Smooth muscle cell (in vitro differentiated cells): ENCODE results near the gene PTPRM. TPM values are rescaled to one million over a fixed set of nuclear protein-coding genes. Genes with fewer than 3 reads are reported as not detected.

ENCODE experiments used
- DNase-seq: peaks from one replicate; lab custom pipeline; 2025; ENCODE audit not compliant: unreplicated experiment; lab: John Stamatoyannopoulos, UW
- H2AFZ ChIP-seq: fragments of 200-600 bp; sonication (generic); 2 replicates; pipeline ENCODE4 v1.6.0; 2016; ENCODE audit warnings: antibody characterized with exemption, low read depth, mild to moderate bottlenecking
- H3F3A ChIP-seq: fragments of 200-600 bp; sonication (generic); 2 replicates; pipeline ENCODE4 v1.6.0; 2017; ENCODE audit warnings: antibody characterized with exemption, low read depth
- H3K27ac ChIP-seq: fragments of 200-600 bp; sonication (generic); 2 replicates; pipeline ENCODE4 v1.5.1; 2016; ENCODE audit warnings: low read depth, mild to moderate bottlenecking
- H3K27me3 ChIP-seq: fragments of 200-600 bp; sonication (generic); 2 replicates; pipeline ENCODE4 v1.6.1; 2016; ENCODE audit warnings: low read depth, mild to moderate bottlenecking
- H3K36me3 ChIP-seq: fragments of 200-600 bp; sonication (generic); 2 replicates; pipeline ENCODE4 v1.5.1; 2016; ENCODE audit warnings: low read depth
- H3K4me1 ChIP-seq: fragments of 200-600 bp; sonication (generic); 2 replicates; pipeline ENCODE4 v1.5.1; 2016; ENCODE audit warnings: low read depth
- H3K4me2 ChIP-seq: fragments of 200-600 bp; sonication (generic); 2 replicates; pipeline ENCODE4 v1.6.0; 2016; ENCODE audit warnings: mild to moderate bottlenecking
- H3K4me3 ChIP-seq: fragments of 200-600 bp; sonication (generic); 2 replicates; pipeline ENCODE4 v1.5.1; 2016; ENCODE audit warnings: mild to moderate bottlenecking
- H3K79me2 ChIP-seq: fragments of 200-600 bp; sonication (generic); 2 replicates; pipeline ENCODE4 v1.6.0; 2016; ENCODE audit warnings: low read depth, mild to moderate bottlenecking
- H3K9ac ChIP-seq: fragments of 200-600 bp; sonication (generic); 2 replicates; pipeline ENCODE4 v1.6.0; 2016; ENCODE audit warnings: low read depth
- H3K9me3 ChIP-seq: fragments of 200-600 bp; sonication (generic); replicated peaks from 2 replicates; pipeline ENCODE4 v1.5.1; 2016; ENCODE audit warnings: low read depth
- H4K20me1 ChIP-seq: fragments of 200-600 bp; sonication (generic); 2 replicates; pipeline ENCODE4 v1.6.0; 2016; ENCODE audit warnings: low read depth
- CTCF ChIP-seq: fragments of 200-600 bp; sonication (generic); IDR thresholded peaks from 2 replicates; pipeline ENCODE4 v1.5.1; 2017; ENCODE audit warnings: borderline replicate concordance, mild to moderate bottlenecking, antibody characterized with exemption; ENCODE audit not compliant: insufficient read depth, poor library complexity, severe bottlenecking
- WGBS: methylation state at CpG from one replicate; pipeline ENCODE4 v1.1.7; 2016; ENCODE audit warnings: low lambda C conversion rate; 5-methylcytosine and 5-hydroxymethylcytosine counted together
- polyA plus RNA-seq: library from polyadenylated mRNA; unstranded; fragments of >200 nt; fragmentation: Nextera tagmentation; extraction: Ambion mirVana; gene quantifications from 2 replicates; pipeline ENCODE4 v1.2.1, GENCODE V29; 2016
- total RNA-seq: library from RNA; depleted of rRNA; stranded (reverse); fragments of >200 nt; gene quantifications from 2 replicates; pipeline ENCODE4 v1.2.3, GENCODE V29; 2014

The PTPRM gene
- total and polyA plus RNA-seq, 2 experiments from 2014 or later: 57.5 to 115 TPM

DNA sequence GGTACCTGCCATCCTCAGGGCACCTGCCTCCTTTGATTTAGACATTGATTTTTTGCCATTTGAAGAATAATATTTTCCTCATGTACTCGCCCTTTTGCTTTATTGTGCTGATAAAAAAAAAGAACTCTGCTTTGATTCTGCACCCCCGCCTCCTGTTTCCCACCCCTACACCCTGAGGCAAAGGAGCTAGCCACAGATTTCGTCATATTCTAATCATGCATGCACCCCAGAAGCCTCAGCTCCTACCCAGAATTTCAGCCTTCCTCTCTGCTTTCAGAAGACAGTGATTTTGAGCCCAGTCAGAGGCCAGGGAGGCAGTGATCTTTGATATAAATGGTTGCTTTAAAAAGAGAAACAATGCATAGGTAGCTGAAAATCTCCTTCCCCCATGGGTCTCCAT lies 329.0 kb downstream of the PTPRM start:
- 87% methylated on average over 3 of the region's 3 CpGs for WGBS

DNA sequence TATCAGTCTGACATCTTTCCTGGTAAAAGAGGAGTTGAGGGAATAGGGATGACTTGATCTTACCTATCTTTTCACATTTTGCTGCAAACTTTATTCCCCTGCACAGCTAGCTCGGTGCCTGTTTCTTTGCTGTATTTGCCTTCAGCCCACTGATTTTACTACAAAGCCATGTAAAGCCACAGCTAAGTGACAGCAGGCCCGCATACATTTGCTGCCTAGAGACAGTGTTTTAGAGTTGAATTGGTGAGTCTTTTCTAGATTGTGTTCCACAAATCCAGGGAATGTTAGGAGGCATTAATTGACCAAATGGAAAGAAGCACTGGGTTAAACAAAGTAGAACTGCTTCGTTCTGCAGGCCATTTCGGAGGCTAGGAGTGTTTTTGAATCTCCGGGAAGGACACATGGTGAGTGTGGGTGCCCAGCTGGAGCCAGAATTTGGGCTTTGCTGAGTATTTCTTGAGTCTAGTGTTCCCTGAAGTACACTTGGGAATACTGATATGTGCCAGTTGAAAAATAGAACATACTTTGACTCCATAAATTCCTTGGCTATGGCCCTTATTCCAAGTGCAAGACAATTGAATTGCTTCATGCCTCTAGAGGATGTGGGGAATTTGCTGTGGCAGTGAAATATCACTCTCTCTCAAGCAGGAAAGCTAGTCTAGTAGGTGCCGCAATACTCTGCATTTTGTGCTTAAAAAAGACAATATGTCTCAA lies 329.8 kb downstream of the PTPRM start:
- Histone ChIP-seq H3K9me3 (no peaks in the 10 kb centered on the region), H3K4me3 (no peak overlapping the region), H3K9ac (no peak overlapping the region), H3K4me2 (no peak overlapping the region), H2AFZ (no peak overlapping the region), H4K20me1 (no peaks in the 10 kb centered on the region), H3K36me3 (no peaks in the 10 kb centered on the region), H3K27me3 (no peaks in the 10 kb centered on the region), H3F3A (peaks cover 14% of the 10 kb centered on the region), H3K4me1 (peaks cover 28% of the 10 kb centered on the region), H3K27ac (peak overlapping the region; percentile 0), H3K79me2 (peaks cover 8% of the 10 kb centered on the region)
- TF ChIP-seq CTCF: no peak
- 75% methylated on average over 6 of the region's 6 CpGs for WGBS
- no peak for DNase-seq

More for the DNA sequence above, 329.0 kb downstream of the PTPRM start:
- Histone ChIP-seq H3K4me3 (no peak overlapping the region), H3K4me1 (peaks cover 20% of the 10 kb centered on the region), H3K4me2 (no peak overlapping the region), H3K27me3 (no peaks in the 10 kb centered on the region), H3K9me3 (no peaks in the 10 kb centered on the region), H4K20me1 (no peaks in the 10 kb centered on the region), H3K27ac (no peak overlapping the region), H2AFZ (no peak overlapping the region), H3K9ac (no peak overlapping the region), H3K36me3 (no peaks in the 10 kb centered on the region), H3K79me2 (peaks cover 8% of the 10 kb centered on the region), H3F3A (peaks cover 8% of the 10 kb centered on the region)
- no peak for DNase-seq
- TF ChIP-seq CTCF: no peak

- peaks cover 17% of the 10 kb centered on the region for H3F3A ChIP-seq
- WGBS: 14% methylated on average over 2 of the region's 2 CpGs
- no peak overlapping the region for H2AFZ ChIP-seq
- DNase-seq: no peak
- H3K27me3 ChIP-seq: no peaks in the 10 kb centered on the region
- H3K4me1 ChIP-seq: peaks cover 31% of the 10 kb centered on the region
- peaks cover 8% of the 10 kb centered on the region for H3K79me2 ChIP-seq
- no peak for TF ChIP-seq CTCF
- H3K36me3 ChIP-seq: no peaks in the 10 kb centered on the region
- H3K9me3 ChIP-seq: no peaks in the 10 kb centered on the region
- no peak overlapping the region for H3K4me3 ChIP-seq
- peak overlapping the region; percentile 19 for H3K27ac ChIP-seq
- no peaks in the 10 kb centered on the region for H4K20me1 ChIP-seq
- no peak overlapping the region for H3K9ac ChIP-seq
- H3K4me2 ChIP-seq: peak overlapping the region; percentile 44
Observed at GRCh38 chr18:7898181-7898580, 331.1 kb downstream of the PTPRM start.

DNA sequence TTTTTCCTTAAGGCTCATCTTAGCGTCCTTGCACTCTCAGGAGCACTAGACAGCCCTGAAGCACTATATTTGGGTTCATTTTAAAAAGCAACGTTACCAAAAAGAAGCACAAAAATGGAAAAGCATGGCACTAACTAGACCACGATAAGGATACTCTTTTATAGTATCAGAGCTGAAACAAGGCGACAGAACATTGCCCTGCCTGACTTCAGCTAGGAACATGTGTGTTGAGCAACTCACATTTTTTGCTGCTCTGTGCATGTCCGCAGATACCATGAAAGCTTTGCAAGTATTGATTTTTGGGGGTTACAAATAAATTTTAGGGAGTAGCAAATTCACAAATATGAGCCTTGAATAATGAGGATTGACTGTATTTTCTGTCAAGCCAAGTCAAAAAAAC lies 332.0 kb downstream of the PTPRM start:
- no peak overlapping the region for H2AFZ ChIP-seq
- H3K27me3 ChIP-seq: no peaks in the 10 kb centered on the region
- H4K20me1 ChIP-seq: no peaks in the 10 kb centered on the region
- WGBS: 74% methylated on average over 5 of the region's 5 CpGs
- DNase-seq: no peak
- H3K4me3 ChIP-seq: no peak overlapping the region
- peaks cover 31% of the 10 kb centered on the region for H3K4me1 ChIP-seq
- H3F3A ChIP-seq: peaks cover 17% of the 10 kb centered on the region
- H3K9ac ChIP-seq: no peak overlapping the region
- peaks cover 8% of the 10 kb centered on the region for H3K79me2 ChIP-seq
- H3K27ac ChIP-seq: peak overlapping the region; percentile 19
- H3K36me3 ChIP-seq: no peaks in the 10 kb centered on the region
- no peaks in the 10 kb centered on the region for H3K9me3 ChIP-seq
- no peak for TF ChIP-seq CTCF
- no peak overlapping the region for H3K4me2 ChIP-seq
